Ishikawa (cell line): Measurements from ENCODE around the gene CPVL.

Experiments used
- CEBPB ChIP-seq: IDR thresholded peaks from 2 replicates; pipeline ENCODE4 v1.6.1; 2012
- CREB1 ChIP-seq: IDR thresholded peaks from 2 replicates; pipeline ENCODE4 v1.6.1; 2012; ENCODE audit warnings: low read depth
- EGR1 ChIP-seq: IDR thresholded peaks from 2 replicates; pipeline ENCODE4 v1.6.1; 2012
- EP300 ChIP-seq: IDR thresholded peaks from 2 replicates; pipeline ENCODE4 v1.6.1; 2012; ENCODE audit warnings: borderline replicate concordance
- FOXM1 ChIP-seq: IDR thresholded peaks from 2 replicates; pipeline ENCODE4 v1.6.1; 2012; ENCODE audit warnings: low read depth, borderline replicate concordance
- NFIC ChIP-seq: IDR thresholded peaks from 2 replicates; pipeline ENCODE4 v1.6.1; 2012
- RAD21 ChIP-seq: IDR thresholded peaks from 2 replicates; pipeline ENCODE4 v1.6.1; 2012; ENCODE audit warnings: low read depth
- USF1 ChIP-seq: IDR thresholded peaks from 2 replicates; pipeline ENCODE4 v1.6.1; 2012
- YY1 ChIP-seq: IDR thresholded peaks from 2 replicates; pipeline ENCODE4 v1.6.1; 2012; ENCODE audit warnings: low read depth
- ZBTB7A ChIP-seq: IDR thresholded peaks from 2 replicates; pipeline ENCODE4 v1.6.1; 2012; ENCODE audit warnings: low read depth
- TF ChIP-seq, protein P1 (sequence below): IDR thresholded peaks from 2 replicates; pipeline ENCODE4 v1.6.1; 2012
- TF ChIP-seq, protein P2 (sequence below): IDR thresholded peaks from 2 replicates; pipeline ENCODE4 v1.6.1; 2012; ENCODE audit warnings: low read depth, mild to moderate bottlenecking

DNA sequence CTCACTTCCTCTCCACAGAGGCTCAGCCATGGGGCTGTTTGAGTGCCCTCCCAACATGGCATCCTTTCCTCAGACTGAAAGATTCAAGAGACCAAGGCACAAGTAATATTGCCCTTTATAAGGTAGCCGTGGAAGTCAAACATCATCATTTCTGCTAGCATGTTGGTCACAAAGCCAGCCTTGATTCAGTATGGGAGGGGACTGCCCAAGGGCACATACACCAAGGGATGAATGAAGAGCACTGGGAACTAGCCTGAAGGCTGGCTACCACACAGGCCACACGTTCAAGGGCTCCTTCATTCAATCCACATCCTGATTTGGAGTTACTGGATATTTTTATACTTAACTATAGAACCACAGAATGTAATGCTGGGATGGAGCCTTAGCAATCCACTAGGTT is 39.3 kb downstream of the CPVL start:
- no peak for TF ChIP-seq ZBTB7A
- TF ChIP-seq, protein P1, sequence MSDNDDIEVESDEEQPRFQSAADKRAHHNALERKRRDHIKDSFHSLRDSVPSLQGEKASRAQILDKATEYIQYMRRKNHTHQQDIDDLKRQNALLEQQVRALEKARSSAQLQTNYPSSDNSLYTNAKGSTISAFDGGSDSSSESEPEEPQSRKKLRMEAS: no peak
- TF ChIP-seq, protein P2, sequence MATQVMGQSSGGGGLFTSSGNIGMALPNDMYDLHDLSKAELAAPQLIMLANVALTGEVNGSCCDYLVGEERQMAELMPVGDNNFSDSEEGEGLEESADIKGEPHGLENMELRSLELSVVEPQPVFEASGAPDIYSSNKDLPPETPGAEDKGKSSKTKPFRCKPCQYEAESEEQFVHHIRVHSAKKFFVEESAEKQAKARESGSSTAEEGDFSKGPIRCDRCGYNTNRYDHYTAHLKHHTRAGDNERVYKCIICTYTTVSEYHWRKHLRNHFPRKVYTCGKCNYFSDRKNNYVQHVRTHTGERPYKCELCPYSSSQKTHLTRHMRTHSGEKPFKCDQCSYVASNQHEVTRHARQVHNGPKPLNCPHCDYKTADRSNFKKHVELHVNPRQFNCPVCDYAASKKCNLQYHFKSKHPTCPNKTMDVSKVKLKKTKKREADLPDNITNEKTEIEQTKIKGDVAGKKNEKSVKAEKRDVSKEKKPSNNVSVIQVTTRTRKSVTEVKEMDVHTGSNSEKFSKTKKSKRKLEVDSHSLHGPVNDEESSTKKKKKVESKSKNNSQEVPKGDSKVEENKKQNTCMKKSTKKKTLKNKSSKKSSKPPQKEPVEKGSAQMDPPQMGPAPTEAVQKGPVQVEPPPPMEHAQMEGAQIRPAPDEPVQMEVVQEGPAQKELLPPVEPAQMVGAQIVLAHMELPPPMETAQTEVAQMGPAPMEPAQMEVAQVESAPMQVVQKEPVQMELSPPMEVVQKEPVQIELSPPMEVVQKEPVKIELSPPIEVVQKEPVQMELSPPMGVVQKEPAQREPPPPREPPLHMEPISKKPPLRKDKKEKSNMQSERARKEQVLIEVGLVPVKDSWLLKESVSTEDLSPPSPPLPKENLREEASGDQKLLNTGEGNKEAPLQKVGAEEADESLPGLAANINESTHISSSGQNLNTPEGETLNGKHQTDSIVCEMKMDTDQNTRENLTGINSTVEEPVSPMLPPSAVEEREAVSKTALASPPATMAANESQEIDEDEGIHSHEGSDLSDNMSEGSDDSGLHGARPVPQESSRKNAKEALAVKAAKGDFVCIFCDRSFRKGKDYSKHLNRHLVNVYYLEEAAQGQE: no peak
- TF ChIP-seq CEBPB: no peak
- no peak for TF ChIP-seq NFIC
- no peak for TF ChIP-seq EGR1
- no peak for TF ChIP-seq CREB1
- no peak for TF ChIP-seq YY1
- no peak for TF ChIP-seq FOXM1
- TF ChIP-seq USF1: no peak
- TF ChIP-seq EP300: no peak
- no peak for TF ChIP-seq RAD21
